H9 (cell line): ENCODE measurements around the gene GFER. TPM values are rescaled to one million over a fixed set of nuclear protein-coding genes. Genes with fewer than 3 reads are reported as not detected.
"Not testable (repeated sequence)": the region's sequence is repeated elsewhere in the genome, so short reads cannot be mapped to it uniquely, and the experiment has no call there.

Source experiments
- DNase-seq: peaks from one replicate; pipeline ENCODE4 v3.0.0-alpha.2; 2017
- H2AFZ ChIP-seq: one replicate; pipeline ENCODE4 v1.6.1; 2013; ENCODE audit warnings: mild to moderate bottlenecking, low read length, control low read depth, moderate library complexity
- H2AK5ac ChIP-seq: 2 replicates; pipeline ENCODE4 v1.6.1; 2013; ENCODE audit warnings: low read length, control low read depth, mixed read lengths; ENCODE audit not compliant: insufficient read length
- H2BK120ac ChIP-seq: one replicate; pipeline ENCODE4 v1.6.1; 2013; ENCODE audit warnings: low read depth, mild to moderate bottlenecking, low read length, control low read depth, inconsistent platforms; ENCODE audit not compliant: poor library complexity, severe bottlenecking
- H2BK12ac ChIP-seq: 2 replicates; pipeline ENCODE4 v1.6.1; 2013; ENCODE audit warnings: low read length, control low read depth, mixed read lengths, low read depth; ENCODE audit not compliant: insufficient read length
- H2BK15ac ChIP-seq: 2 replicates; pipeline ENCODE4 v1.6.1; 2013; ENCODE audit warnings: low read depth, low read length, control low read depth
- H2BK20ac ChIP-seq: one replicate; pipeline ENCODE4 v1.6.1; 2013; ENCODE audit warnings: low read depth, mild to moderate bottlenecking, low read length, control low read depth, inconsistent platforms; ENCODE audit not compliant: poor library complexity, severe bottlenecking
- H2BK5ac ChIP-seq: 2 replicates; pipeline ENCODE4 v1.6.1; 2013; ENCODE audit warnings: low read length, control low read depth, mixed read lengths; ENCODE audit not compliant: insufficient read length
- H3K14ac ChIP-seq: 2 replicates; pipeline ENCODE4 v1.6.1; 2013; ENCODE audit warnings: low read length, control low read depth; ENCODE audit not compliant: insufficient read depth
- H3K18ac ChIP-seq: 2 replicates; pipeline ENCODE4 v1.6.1; 2013; ENCODE audit warnings: low read depth, mild to moderate bottlenecking, mixed read lengths, low read length, control low read depth; ENCODE audit not compliant: insufficient read length
- H3K23ac ChIP-seq: 2 replicates; pipeline ENCODE4 v1.6.1; 2013; ENCODE audit warnings: low read length, control low read depth, mixed read lengths, low read depth; ENCODE audit not compliant: insufficient read length
- H3K23me2 ChIP-seq: 2 replicates; pipeline ENCODE4 v1.6.1; 2013; ENCODE audit warnings: low read depth, mild to moderate bottlenecking, mixed read lengths, low read length, control low read depth; ENCODE audit not compliant: insufficient read length, poor library complexity, severe bottlenecking
- H3K27ac ChIP-seq: 2 replicates; pipeline ENCODE4 v1.5.1; 2013; ENCODE audit warnings: low read length, control low read depth, mixed read lengths, low read depth; ENCODE audit not compliant: insufficient read length
- H3K27me3 ChIP-seq: 2 replicates; pipeline ENCODE4 v1.6.1; 2013; ENCODE audit warnings: low read length, control low read depth, inconsistent platforms; ENCODE audit not compliant: insufficient read depth
- H3K4ac ChIP-seq: 2 replicates; pipeline ENCODE4 v1.6.1; 2013; ENCODE audit warnings: low read depth, mild to moderate bottlenecking, control low read depth, inconsistent platforms, low read length, moderate library complexity
- H3K4me1 ChIP-seq: 2 replicates; pipeline ENCODE4 v1.6.1; 2013; ENCODE audit warnings: low read length, control low read depth, inconsistent platforms; ENCODE audit not compliant: insufficient read depth
- H3K4me2 ChIP-seq: 2 replicates; pipeline ENCODE4 v1.6.1; 2013; ENCODE audit warnings: low read length, control low read depth, mixed read lengths; ENCODE audit not compliant: insufficient read length, insufficient read depth
- H3K56ac ChIP-seq: 2 replicates; pipeline ENCODE4 v1.6.1; 2013; ENCODE audit warnings: low read depth, mild to moderate bottlenecking, mixed read lengths, low read length, control low read depth; ENCODE audit not compliant: insufficient read length
- H3K79me1 ChIP-seq: 2 replicates; pipeline ENCODE4 v1.6.1; 2013; ENCODE audit warnings: low read depth, mild to moderate bottlenecking, moderate library complexity, low read length, control low read depth, inconsistent platforms; ENCODE audit not compliant: insufficient read depth, poor library complexity, severe bottlenecking
- H3K79me2 ChIP-seq: 2 replicates; pipeline ENCODE4 v1.6.1; 2013; ENCODE audit warnings: low read length, control low read depth, inconsistent platforms; ENCODE audit not compliant: insufficient read depth
- H3K9ac ChIP-seq: 2 replicates; pipeline ENCODE4 v1.6.1; 2013; ENCODE audit warnings: low read length, control low read depth, mixed read lengths; ENCODE audit not compliant: insufficient read length; ENCODE audit errors: extremely low read depth
- H3K9me3 ChIP-seq: one replicate; pipeline ENCODE4 v1.6.1; 2013; ENCODE audit warnings: low read depth, low read length, inconsistent platforms; ENCODE audit not compliant: control insufficient read depth
- H3T11ph ChIP-seq: one replicate; pipeline ENCODE4 v1.6.1; 2013; ENCODE audit warnings: mild to moderate bottlenecking, low read length, control low read depth, inconsistent platforms
- H4K20me1 ChIP-seq: one replicate; pipeline ENCODE4 v1.6.1; 2013; ENCODE audit not compliant: control insufficient read depth, insufficient read length, insufficient read depth
- H4K5ac ChIP-seq: 2 replicates; pipeline ENCODE4 v1.6.1; 2013; ENCODE audit warnings: low read depth, mild to moderate bottlenecking, mixed read lengths, low read length, control low read depth; ENCODE audit not compliant: insufficient read length
- H4K8ac ChIP-seq: replicated peaks from 2 replicates; pipeline ENCODE4 v1.6.1; 2013; ENCODE audit warnings: low read length, control low read depth, mixed read lengths, low read depth; ENCODE audit not compliant: insufficient read length
- H4K91ac ChIP-seq: 2 replicates; pipeline ENCODE4 v1.6.1; 2013; ENCODE audit warnings: low read depth, mild to moderate bottlenecking, moderate library complexity, mixed read lengths, low read length, control low read depth; ENCODE audit not compliant: insufficient read length
- H3K27ac Mint-ChIP-seq, 3 experiments: 2 replicates in 2 of 3; 3 replicates in 1 of 3; pipeline ENCODE4 v1.8.0; 2020 to 2021; ENCODE audit warnings: mixed read lengths in 3 of 3, mild to moderate bottlenecking in 1 of 3, moderate library complexity in 1 of 3
- H3K27me3 Mint-ChIP-seq: 2 replicates; pipeline ENCODE4 v1.8.0; 2021; ENCODE audit warnings: low read depth, mild to moderate bottlenecking, moderate library complexity, mixed read lengths
- H3K36me3 Mint-ChIP-seq, 3 experiments: 2 replicates in 2 of 3; 3 replicates in 1 of 3; pipeline ENCODE4 v1.8.0; 2020 to 2021; ENCODE audit warnings: low read depth in 3 of 3, mixed read lengths in 3 of 3; ENCODE audit not compliant: insufficient read depth in 1 of 3
- H3K4me1 Mint-ChIP-seq, 2 experiments: 2 replicates each; pipeline ENCODE4 v1.8.0; 2020; ENCODE audit warnings: mixed read lengths in 2 of 2
- H3K4me3 Mint-ChIP-seq, 2 experiments: 2 replicates in 1 of 2; 3 replicates in 1 of 2; pipeline ENCODE4 v1.8.0; 2020 to 2021; ENCODE audit warnings: mild to moderate bottlenecking in 2 of 2, mixed read lengths in 2 of 2, moderate library complexity in 1 of 2
- H3K9me3 Mint-ChIP-seq, 2 experiments: 2 replicates in 1 of 2; 3 replicates in 1 of 2; pipeline ENCODE4 v1.8.0; 2020; ENCODE audit warnings: mild to moderate bottlenecking in 2 of 2, mixed read lengths in 2 of 2, moderate library complexity in 1 of 2
- WGBS: extraction: QIAGEN DNeasy Blood & Tissue Kit; methylation state at CpG from one replicate; pipeline ENCODE4 v1.1.7; 2013; ENCODE audit warnings: missing lambda C conversion rate, low lambda C conversion rate, mixed read lengths; ENCODE audit not compliant: insufficient read length; ENCODE audit errors: extremely low coverage; 5-methylcytosine and 5-hydroxymethylcytosine counted together
- total RNA-seq: library from RNA; stranded (reverse); gene quantifications from 2 replicates; pipeline ENCODE4 v1.2.1, GENCODE V29; 2021

GFER gene
- total RNA-seq, 1 experiment from 2014 or later, result 49.1 TPM

GRCh38 chr16:1958143-1958491, 25.9 kb upstream of the GFER start:
- H3K4me2 ChIP-seq, result not testable (repeated sequence)

More at GRCh38 chr16:1958143-1958491, 25.9 kb upstream of the GFER start:
- H2BK20ac ChIP-seq, H3K18ac ChIP-seq, H3K9me3 Mint-ChIP-seq, H4K8ac ChIP-seq, H4K5ac ChIP-seq, H3K4me1 ChIP-seq, H3K27ac Mint-ChIP-seq, H3K27me3 ChIP-seq, H4K91ac ChIP-seq, H3T11ph ChIP-seq, H2BK120ac ChIP-seq, H3K23ac ChIP-seq, H3K9me3 ChIP-seq, H2BK5ac ChIP-seq, H4K20me1 ChIP-seq, H3K56ac ChIP-seq, H3K14ac ChIP-seq, H3K4ac ChIP-seq, H2BK15ac ChIP-seq, H3K23me2 ChIP-seq, H2AK5ac ChIP-seq, H2AFZ ChIP-seq, H3K27ac ChIP-seq, H2BK12ac ChIP-seq, H3K4me3 Mint-ChIP-seq, H3K79me2 ChIP-seq, H3K9ac ChIP-seq, H3K79me1 ChIP-seq: not testable (repeated sequence)
- H3K4me1 Mint-ChIP-seq, result peaks cover 22 to 31% of the 10 kb centered on the region in 2 experiments
- WGBS, result no CpG with 5 or more reads among the region's 30 CpGs
- peaks cover 24% of the 10 kb centered on the region for H3K27me3 Mint-ChIP-seq
- peak; percentile 43 for DNase-seq
- H3K36me3 Mint-ChIP-seq, result peaks cover 16 to 25% (median 21%) of the 10 kb centered on the region in 3 experiments
